SJCRH30 (cell line): Measurements from ENCODE around the gene SDK2. TPM values are rescaled to one million over a fixed set of nuclear protein-coding genes. Genes with fewer than 3 reads are reported as not detected.
"Not testable (repeated sequence)": the region's sequence is repeated elsewhere in the genome, so short reads cannot be mapped to it uniquely, and the experiment has no call there.

ENCODE experiments used
- DNase-seq, 2 experiments: peaks; one replicate each; pipeline ENCODE4 v3.0.0-alpha.2; 2015 to 2020
- H3K27ac ChIP-seq: fragments of 250-450 bp; sonication (Bioruptor Pico); 2 replicates; pipeline ENCODE4 v1.5.1; 2020; ENCODE audit warnings: mild to moderate bottlenecking, moderate library complexity
- H3K27me3 ChIP-seq: fragments of 250-450 bp; sonication (Bioruptor Pico); 2 replicates; pipeline ENCODE4 v1.5.1; 2020; ENCODE audit warnings: mild to moderate bottlenecking, moderate library complexity
- H3K36me3 ChIP-seq: fragments of 250-450 bp; sonication (Bioruptor Pico); 2 replicates; pipeline ENCODE4 v1.5.1; 2020; ENCODE audit warnings: mild to moderate bottlenecking, moderate library complexity
- H3K4me1 ChIP-seq: fragments of 250-450 bp; sonication (Bioruptor Pico); 2 replicates; pipeline ENCODE4 v1.5.1; 2020; ENCODE audit warnings: mild to moderate bottlenecking, moderate library complexity
- H3K4me3 ChIP-seq: fragments of 250-450 bp; sonication (Bioruptor Pico); 2 replicates; pipeline ENCODE4 v1.5.1; 2020; ENCODE audit warnings: mild to moderate bottlenecking, moderate library complexity
- H3K9me3 ChIP-seq: fragments of 250-450 bp; sonication (Bioruptor Pico); replicated peaks from 2 replicates; pipeline ENCODE4 v1.5.1; 2020; ENCODE audit warnings: mild to moderate bottlenecking, moderate library complexity
- total RNA-seq: library from RNA; depleted of rRNA; stranded (reverse); fragments of >200 nt; shearing (Covaris generic); gene quantifications from 2 replicates; pipeline ENCODE4 v1.2.3, GENCODE V29; 2014

SDK2 gene
- total RNA-seq, 1 experiment from 2014 or later, result 15.2 TPM

DNA sequence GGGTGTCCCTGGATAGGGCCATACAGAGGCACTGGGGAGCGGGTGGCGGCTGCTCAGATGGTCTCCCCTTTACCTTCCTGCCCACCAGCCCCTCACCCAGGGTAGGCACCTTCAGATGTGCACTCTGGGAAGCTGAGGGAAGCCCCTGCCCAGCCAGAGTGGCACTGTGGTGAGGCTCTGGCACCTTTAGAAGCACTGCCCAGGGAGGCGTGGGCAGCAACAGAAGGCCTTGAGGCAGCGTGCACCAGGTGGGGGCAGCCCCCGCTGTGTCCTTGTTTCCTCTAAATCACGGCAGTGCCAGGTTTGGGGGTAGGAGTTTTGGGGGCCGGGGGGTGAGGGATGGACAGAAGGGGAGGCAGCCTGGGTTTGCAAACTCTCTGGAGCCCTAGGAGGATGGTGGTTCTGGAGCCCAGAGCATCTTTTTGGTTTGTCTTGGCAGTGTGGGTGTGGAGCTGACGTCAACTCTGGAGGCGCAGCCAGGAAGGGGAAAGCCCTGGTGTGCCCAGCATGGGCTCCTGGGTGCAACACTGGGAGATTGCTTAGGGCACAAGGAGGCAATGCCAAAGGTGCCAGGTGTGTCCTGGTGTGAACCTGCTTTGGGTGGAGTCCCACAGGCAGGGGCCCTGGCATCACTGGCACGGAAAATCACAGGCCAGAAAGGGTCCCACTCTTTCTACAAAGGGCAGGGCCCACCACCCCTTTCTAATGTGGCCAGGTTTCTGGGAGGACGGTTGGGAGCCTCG lies 309.3 kb downstream of the SDK2 start:
- Histone ChIP-seq H3K4me1 (no peaks in the 10 kb centered on the region), H3K4me3 (no peak overlapping the region), H3K27ac (no peak overlapping the region), H3K9me3 (no peaks in the 10 kb centered on the region), H3K27me3 (peaks cover 5% of the 10 kb centered on the region; the same call in 1 of the 2 replicates), H3K36me3 (no peaks in the 10 kb centered on the region)
- no peak for DNase-seq

- not testable (repeated sequence) for H3K4me3 ChIP-seq, H3K36me3 ChIP-seq, H3K27ac ChIP-seq, DNase-seq, H3K27me3 ChIP-seq, H3K4me1 ChIP-seq, H3K9me3 ChIP-seq
Observed at GRCh38 chr17:73333445-73333844, 310.8 kb downstream of the SDK2 start.

DNA sequence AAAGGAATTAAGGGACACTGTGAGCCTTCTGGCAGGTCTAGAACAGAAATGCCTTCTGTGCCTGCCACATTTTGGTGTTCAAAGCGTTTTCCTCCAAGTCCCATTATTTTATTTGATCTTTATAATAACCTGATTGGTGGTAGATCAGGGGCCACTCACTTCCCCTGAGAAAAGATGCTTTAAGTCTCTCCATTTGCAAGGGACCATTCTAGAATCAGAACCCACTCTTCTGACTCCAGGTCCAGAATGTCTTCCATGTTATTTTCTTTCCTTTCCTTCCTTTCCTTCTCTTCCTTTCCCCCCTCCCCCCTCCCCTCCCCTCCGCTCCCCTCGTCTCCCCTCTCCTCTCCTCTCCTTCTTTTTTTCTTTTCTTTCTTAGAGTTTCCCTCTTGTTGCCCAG lies 313.2 kb downstream of the SDK2 start:
- Histone ChIP-seq H3K4me3 (no peak overlapping the region), H3K36me3 (no peaks in the 10 kb centered on the region), H3K27ac (no peak overlapping the region), H3K9me3 (no peaks in the 10 kb centered on the region), H3K4me1 (no peaks in the 10 kb centered on the region), H3K27me3 (peaks cover 9% of the 10 kb centered on the region; the same call in 1 of the 2 replicates)
- no peak for DNase-seq

DNA sequence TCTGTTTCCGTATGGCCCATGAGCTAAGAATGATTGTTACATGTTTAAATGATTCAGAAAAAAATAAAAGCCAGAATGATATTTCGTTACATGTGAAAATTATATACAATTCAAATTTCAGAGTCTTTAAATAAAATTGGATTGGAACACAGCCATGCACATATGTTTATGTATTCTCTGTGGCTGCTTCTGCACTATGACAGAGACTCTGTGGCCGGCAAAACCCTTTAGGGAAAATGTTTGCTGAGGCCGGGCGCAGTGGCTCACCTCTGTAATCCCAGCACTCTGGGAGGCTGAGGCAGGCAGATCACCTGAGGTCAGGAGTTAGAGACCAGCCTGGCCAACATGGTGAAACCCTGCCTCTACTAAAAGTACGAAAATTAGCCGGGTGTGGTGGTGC lies 316.6 kb downstream of the SDK2 start:
- DNase-seq, result no peak
- Histone ChIP-seq H3K4me3 (no peak overlapping the region), H3K9me3 (no peaks in the 10 kb centered on the region), H3K27ac (no peak overlapping the region), H3K4me1 (peaks cover 7% of the 10 kb centered on the region; the same call in 1 of the 2 replicates), H3K36me3 (no peaks in the 10 kb centered on the region), H3K27me3 (peaks cover 27% of the 10 kb centered on the region)

GRCh38 chr17:73325527-73325842 lies 318.8 kb downstream of the SDK2 start:
- Histone ChIP-seq H3K27me3 (peaks cover 23% of the 10 kb centered on the region), H3K4me3 (no peak overlapping the region), H3K9me3 (no peaks in the 10 kb centered on the region), H3K4me1 (peaks cover 7% of the 10 kb centered on the region; the same call in 1 of the 2 replicates), H3K27ac (no peak overlapping the region), H3K36me3 (no peaks in the 10 kb centered on the region)
- no peak for DNase-seq

GRCh38 chr17:73324711-73325526 lies 319.3 kb downstream of the SDK2 start:
- no peaks in the 10 kb centered on the region for H3K9me3 ChIP-seq
- H3K27me3 ChIP-seq, result peaks cover 23% of the 10 kb centered on the region
- DNase-seq, result no peak
- H3K4me3 ChIP-seq, result no peak overlapping the region
- no peaks in the 10 kb centered on the region for H3K36me3 ChIP-seq
- peaks cover 7% of the 10 kb centered on the region; the same call in 1 of the 2 replicates for H3K4me1 ChIP-seq
- no peak overlapping the region for H3K27ac ChIP-seq

GRCh38 chr17:73324160-73324475 lies 320.1 kb downstream of the SDK2 start:
- DNase-seq, result no peak
- Histone ChIP-seq H3K4me3 (no peak overlapping the region), H3K27ac (no peak overlapping the region), H3K9me3 (no peaks in the 10 kb centered on the region), H3K27me3 (peaks cover 23% of the 10 kb centered on the region), H3K4me1 (peaks cover 7% of the 10 kb centered on the region; the same call in 1 of the 2 replicates), H3K36me3 (no peaks in the 10 kb centered on the region)

GRCh38 chr17:73323409-73324159 lies 320.7 kb downstream of the SDK2 start:
- H3K27me3 ChIP-seq, result peaks cover 23% of the 10 kb centered on the region
- H3K36me3 ChIP-seq, result no peaks in the 10 kb centered on the region
- peaks cover 7% of the 10 kb centered on the region; the same call in 1 of the 2 replicates for H3K4me1 ChIP-seq
- H3K27ac ChIP-seq, result no peak overlapping the region
- no peak overlapping the region for H3K4me3 ChIP-seq
- H3K9me3 ChIP-seq, result no peaks in the 10 kb centered on the region
- DNase-seq, result no peak

DNA sequence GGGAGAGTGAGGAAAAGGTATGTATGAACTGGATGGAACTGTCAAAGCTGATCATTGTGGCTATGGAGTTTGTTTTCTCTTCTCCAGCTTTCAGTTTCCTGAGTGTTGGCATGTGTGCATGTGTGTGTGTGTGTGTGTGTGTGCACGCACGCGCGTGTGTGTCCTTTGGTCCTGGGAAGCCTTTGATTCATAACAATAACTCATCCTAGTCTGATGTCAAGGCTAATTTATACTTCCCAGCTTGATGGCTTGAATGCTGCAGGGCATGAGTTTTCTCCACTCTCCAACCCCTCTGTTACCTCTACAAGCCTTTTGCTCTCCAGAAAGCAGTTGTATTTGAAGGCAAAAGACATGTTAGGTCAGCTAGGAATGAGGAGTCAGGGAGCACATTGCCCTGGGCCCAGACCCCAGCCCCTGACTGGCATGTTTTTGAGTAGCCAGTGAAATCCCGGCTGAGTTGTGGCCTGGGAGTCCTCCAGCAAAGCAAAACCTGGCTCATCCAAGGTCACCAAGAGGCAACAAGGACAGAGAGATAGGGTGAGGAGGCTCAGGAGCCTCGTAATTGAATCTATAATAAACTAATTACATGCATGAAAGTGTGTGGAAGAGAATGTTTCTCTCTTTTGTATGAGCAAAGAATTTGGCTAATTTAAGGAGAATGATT lies 323.5 kb downstream of the SDK2 start:
- Histone ChIP-seq H3K27ac (no peak overlapping the region), H3K36me3 (no peaks in the 10 kb centered on the region), H3K9me3 (no peaks in the 10 kb centered on the region), H3K4me3 (no peak overlapping the region), H3K27me3 (peaks cover 19% of the 10 kb centered on the region), H3K4me1 (peaks cover 7% of the 10 kb centered on the region; the same call in 1 of the 2 replicates)
- no peak for DNase-seq

GRCh38 chr17:73319766-73320165 lies 324.5 kb downstream of the SDK2 start:
- H3K36me3 ChIP-seq, result no peaks in the 10 kb centered on the region
- no peak overlapping the region for H3K4me3 ChIP-seq
- no peaks in the 10 kb centered on the region for H3K9me3 ChIP-seq
- H3K27ac ChIP-seq, result no peak overlapping the region
- peaks cover 14% of the 10 kb centered on the region; the same call in 1 of the 2 replicates for H3K4me1 ChIP-seq
- peaks cover 9% of the 10 kb centered on the region for H3K27me3 ChIP-seq
- no peak for DNase-seq

DNA sequence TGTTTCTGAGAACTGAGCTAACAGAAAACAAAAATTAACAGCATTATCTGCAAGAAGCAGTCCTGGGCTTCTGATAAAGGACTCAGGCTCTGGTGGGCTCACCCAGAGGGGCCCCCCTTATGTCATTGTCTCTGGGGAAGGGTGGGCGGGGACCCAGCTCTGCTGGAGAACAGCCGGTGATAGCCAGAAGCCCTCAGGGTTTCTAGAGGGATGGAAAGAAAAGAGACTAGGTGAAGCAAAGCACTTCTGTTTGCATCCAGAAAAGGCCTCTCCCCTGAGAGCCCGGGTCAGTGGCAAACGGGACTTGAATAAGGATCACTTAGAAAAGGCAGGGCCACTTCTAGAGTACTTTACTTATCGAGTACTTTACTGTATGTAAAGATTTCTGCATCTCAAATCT lies 325.4 kb downstream of the SDK2 start:
- H3K9me3 ChIP-seq, result no peaks in the 10 kb centered on the region
- no peak overlapping the region for H3K4me3 ChIP-seq
- no peaks in the 10 kb centered on the region for H3K36me3 ChIP-seq
- H3K27me3 ChIP-seq, result peaks cover 5% of the 10 kb centered on the region; the same call in 1 of the 2 replicates
- peaks cover 13% of the 10 kb centered on the region; the same call in 1 of the 2 replicates for H3K4me1 ChIP-seq
- no peak overlapping the region for H3K27ac ChIP-seq
- DNase-seq, result peak; percentile 35 to 60

DNA sequence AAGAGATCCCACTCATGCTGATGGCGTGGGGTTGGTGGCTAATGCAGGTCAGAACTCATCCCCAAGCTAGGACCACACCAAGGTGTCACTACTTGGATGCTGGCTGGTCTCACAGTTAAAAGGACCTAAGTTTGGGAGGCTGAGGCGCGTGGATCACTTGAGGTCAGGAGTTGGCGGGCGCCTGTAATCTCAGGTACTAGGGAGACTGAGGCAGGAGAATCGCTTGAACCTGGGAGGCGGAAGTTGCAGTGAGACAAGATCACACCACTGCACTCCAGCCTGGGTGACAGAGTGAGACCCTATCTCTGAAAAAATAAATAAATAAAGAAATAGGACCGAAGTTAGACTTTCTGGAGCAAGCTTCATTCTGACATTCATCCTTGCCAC lies 325.8 kb downstream of the SDK2 start:
- no peaks in the 10 kb centered on the region for H3K36me3 ChIP-seq
- no peaks in the 10 kb centered on the region for H3K9me3 ChIP-seq
- peaks cover 2% of the 10 kb centered on the region; the same call in 1 of the 2 replicates for H3K27me3 ChIP-seq
- DNase-seq, result no peak
- H3K4me1 ChIP-seq, result peaks cover 8% of the 10 kb centered on the region; the same call in 1 of the 2 replicates
- H3K4me3 ChIP-seq, result no peak overlapping the region
- H3K27ac ChIP-seq, result no peak overlapping the region

DNA sequence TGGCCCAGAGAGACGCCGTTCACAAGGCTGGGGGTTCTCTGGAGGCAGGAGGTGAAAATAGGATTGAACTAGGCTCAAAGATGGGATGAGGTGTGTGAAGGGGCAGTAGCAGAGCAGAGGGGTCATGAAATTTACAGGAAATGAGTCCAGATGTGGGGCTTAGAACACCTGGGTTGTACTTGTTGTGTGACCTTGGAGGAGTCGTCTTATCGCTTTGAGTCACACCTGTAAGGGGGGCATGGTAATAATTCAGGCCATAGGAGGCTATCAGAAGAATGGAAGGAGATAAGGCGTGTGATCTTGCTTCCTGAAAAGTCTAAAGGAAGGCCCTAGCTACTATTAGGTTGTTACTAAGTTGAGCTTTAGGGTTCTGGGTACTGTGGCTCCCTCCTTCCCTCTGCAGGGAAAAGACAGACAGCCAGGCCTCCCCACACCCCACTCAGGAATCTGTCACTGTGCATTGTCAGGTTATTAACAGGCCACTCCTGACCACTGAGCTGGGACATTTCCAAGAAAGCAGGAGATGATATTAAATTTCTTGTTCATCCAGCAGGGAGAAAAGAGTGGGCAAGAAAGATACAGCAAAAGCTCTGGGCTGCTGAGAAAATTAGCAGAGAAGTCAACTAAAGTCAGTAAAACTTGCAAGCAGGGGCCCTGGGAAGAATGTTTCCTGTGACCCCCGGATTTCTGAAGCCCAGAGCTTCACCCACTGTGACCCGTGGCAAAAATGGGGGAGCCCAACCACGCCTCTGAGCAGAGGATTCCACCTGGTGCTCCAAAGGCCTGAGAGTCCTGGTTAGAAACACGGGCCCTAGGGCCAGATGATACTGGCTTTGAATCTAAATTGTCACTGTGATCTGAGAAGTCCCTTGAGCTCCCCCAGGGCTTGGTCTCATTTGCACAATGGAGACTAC lies 326.5 kb downstream of the SDK2 start:
- H3K4me3 ChIP-seq, result no peak overlapping the region
- DNase-seq, result no peak
- H3K27me3 ChIP-seq, result no peaks in the 10 kb centered on the region
- H3K9me3 ChIP-seq, result no peaks in the 10 kb centered on the region
- no peaks in the 10 kb centered on the region for H3K36me3 ChIP-seq
- H3K27ac ChIP-seq, result no peak overlapping the region
- H3K4me1 ChIP-seq, result peaks cover 9% of the 10 kb centered on the region; the same call in 1 of the 2 replicates
